ENCODE results near the gene VAMP2. TPM values are rescaled to one million over a fixed set of nuclear protein-coding genes. Genes with fewer than 3 reads are reported as not detected.

VAMP2 gene
- total and polyA plus RNA-seq, 9 of the 15 experiments (the other 6 are each of a cell fraction or from before 2014, with no cell fraction given) = 2.3 to 31.8 (median 6.0) TPM

DNA sequence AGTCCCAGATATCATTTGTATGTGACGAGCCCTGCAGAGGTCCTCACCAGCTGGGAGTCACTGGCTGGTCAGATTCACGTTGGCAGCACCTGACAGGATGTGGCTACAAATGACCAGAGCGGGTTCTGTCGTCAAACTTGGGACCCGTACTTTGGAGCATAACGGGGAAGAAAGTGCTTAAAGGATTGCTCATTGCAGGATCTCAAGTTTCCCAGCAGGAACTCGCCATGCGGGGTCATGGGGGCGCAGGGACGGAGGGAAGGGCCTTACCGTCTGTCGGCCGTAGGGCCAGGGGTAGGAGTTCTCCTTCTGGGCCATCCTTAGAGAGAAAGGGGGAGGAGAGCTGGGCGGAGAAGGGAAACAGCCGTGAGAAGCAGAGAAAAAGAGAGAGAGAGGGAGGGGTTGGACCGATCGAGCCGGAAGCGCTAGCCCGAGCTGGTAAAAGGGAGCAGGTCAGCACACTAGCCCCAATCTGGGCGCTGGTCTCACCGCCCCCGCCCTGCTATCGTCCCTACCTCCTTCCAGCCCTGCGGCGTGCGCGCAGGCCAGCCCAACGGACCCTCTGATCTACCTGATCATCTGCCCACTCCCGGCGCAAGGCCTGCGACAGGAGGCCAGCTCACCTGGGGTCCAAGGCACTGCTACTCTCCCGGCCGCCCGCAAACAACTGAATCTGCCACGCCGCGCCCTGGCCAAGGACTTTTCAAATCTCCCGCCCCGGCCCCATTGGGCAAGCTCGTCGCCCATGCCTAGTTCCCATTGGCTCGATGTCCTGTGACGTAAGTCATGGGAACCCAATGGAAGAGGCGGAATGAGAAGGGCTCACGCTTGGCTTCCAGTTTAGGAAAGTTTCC lies 47.4 kb upstream of the VAMP2 start, which contains the start of gene AURKB (continued):
- TF ChIP-seq, protein P1, sequence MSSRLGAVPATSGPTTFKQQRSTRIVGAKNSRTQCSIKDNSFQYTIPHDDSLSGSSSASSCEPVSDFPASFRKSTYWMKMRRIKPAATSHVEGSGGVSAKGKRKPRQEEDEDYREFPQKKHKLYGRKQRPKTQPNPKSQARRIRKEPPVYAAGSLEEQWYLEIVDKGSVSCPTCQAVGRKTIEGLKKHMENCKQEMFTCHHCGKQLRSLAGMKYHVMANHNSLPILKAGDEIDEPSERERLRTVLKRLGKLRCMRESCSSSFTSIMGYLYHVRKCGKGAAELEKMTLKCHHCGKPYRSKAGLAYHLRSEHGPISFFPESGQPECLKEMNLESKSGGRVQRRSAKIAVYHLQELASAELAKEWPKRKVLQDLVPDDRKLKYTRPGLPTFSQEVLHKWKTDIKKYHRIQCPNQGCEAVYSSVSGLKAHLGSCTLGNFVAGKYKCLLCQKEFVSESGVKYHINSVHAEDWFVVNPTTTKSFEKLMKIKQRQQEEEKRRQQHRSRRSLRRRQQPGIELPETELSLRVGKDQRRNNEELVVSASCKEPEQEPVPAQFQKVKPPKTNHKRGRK (tag; IDR thresholded peaks at IDR 0.05) = no peak
- TF ChIP-seq, protein P2, sequence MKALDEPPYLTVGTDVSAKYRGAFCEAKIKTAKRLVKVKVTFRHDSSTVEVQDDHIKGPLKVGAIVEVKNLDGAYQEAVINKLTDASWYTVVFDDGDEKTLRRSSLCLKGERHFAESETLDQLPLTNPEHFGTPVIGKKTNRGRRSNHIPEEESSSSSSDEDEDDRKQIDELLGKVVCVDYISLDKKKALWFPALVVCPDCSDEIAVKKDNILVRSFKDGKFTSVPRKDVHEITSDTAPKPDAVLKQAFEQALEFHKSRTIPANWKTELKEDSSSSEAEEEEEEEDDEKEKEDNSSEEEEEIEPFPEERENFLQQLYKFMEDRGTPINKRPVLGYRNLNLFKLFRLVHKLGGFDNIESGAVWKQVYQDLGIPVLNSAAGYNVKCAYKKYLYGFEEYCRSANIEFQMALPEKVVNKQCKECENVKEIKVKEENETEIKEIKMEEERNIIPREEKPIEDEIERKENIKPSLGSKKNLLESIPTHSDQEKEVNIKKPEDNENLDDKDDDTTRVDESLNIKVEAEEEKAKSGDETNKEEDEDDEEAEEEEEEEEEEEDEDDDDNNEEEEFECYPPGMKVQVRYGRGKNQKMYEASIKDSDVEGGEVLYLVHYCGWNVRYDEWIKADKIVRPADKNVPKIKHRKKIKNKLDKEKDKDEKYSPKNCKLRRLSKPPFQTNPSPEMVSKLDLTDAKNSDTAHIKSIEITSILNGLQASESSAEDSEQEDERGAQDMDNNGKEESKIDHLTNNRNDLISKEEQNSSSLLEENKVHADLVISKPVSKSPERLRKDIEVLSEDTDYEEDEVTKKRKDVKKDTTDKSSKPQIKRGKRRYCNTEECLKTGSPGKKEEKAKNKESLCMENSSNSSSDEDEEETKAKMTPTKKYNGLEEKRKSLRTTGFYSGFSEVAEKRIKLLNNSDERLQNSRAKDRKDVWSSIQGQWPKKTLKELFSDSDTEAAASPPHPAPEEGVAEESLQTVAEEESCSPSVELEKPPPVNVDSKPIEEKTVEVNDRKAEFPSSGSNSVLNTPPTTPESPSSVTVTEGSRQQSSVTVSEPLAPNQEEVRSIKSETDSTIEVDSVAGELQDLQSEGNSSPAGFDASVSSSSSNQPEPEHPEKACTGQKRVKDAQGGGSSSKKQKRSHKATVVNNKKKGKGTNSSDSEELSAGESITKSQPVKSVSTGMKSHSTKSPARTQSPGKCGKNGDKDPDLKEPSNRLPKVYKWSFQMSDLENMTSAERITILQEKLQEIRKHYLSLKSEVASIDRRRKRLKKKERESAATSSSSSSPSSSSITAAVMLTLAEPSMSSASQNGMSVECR (CRISPR knock-in tag; IDR thresholded peaks at IDR 0.05) = peak; percentile 96
- TF ChIP-seq PTTG1 (tag; IDR thresholded peaks at IDR 0.05; ENCODE audit: low read depth) = no peak
- no peak for TF ChIP-seq MAFK (IDR thresholded peaks at IDR 0.05; ENCODE audit: low read length)
- no peak for TF ChIP-seq ZNF699 (CRISPR knock-in tag; IDR thresholded peaks at IDR 0.05; ENCODE audit: insufficient replicate concordance)
- TF ChIP-seq SREBF1 (IDR thresholded peaks at IDR 0.05; ENCODE audit: borderline replicate concordance, low read depth, low read length) = no peak
- peak; percentile 39 for TF ChIP-seq RBM22 (IDR thresholded peaks at IDR 0.05; ENCODE audit: low read depth, low read length, poor library complexity, severe bottlenecking)
- no peak for TF ChIP-seq POLR3G (IDR thresholded peaks at IDR 0.05; ENCODE audit: extremely low read depth, insufficient read length, insufficient replicate concordance)
- TF ChIP-seq SRF (CRISPR knock-in tag; IDR thresholded peaks at IDR 0.05) = no peak
- TF ChIP-seq, protein P3, sequence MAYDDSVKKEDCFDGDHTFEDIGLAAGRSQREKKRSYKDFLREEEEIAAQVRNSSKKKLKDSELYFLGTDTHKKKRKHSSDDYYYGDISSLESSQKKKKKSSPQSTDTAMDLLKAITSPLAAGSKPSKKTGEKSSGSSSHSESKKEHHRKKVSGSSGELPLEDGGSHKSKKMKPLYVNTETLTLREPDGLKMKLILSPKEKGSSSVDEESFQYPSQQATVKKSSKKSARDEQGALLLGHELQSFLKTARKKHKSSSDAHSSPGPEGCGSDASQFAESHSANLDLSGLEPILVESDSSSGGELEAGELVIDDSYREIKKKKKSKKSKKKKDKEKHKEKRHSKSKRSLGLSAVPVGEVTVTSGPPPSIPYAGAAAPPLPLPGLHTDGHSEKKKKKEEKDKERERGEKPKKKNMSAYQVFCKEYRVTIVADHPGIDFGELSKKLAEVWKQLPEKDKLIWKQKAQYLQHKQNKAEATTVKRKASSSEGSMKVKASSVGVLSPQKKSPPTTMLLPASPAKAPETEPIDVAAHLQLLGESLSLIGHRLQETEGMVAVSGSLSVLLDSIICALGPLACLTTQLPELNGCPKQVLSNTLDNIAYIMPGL (CRISPR knock-in tag; IDR thresholded peaks at IDR 0.05) = no peak; the same call in 1 of the 2 replicates
- no peak for TF ChIP-seq ZNF140 (CRISPR knock-in tag; IDR thresholded peaks at IDR 0.05)
- TF ChIP-seq ZNF3 (CRISPR knock-in tag; IDR thresholded peaks at IDR 0.05) = no peak
- TF ChIP-seq MCM7 (IDR thresholded peaks at IDR 0.05) = no peak
- TF ChIP-seq, protein P4, sequence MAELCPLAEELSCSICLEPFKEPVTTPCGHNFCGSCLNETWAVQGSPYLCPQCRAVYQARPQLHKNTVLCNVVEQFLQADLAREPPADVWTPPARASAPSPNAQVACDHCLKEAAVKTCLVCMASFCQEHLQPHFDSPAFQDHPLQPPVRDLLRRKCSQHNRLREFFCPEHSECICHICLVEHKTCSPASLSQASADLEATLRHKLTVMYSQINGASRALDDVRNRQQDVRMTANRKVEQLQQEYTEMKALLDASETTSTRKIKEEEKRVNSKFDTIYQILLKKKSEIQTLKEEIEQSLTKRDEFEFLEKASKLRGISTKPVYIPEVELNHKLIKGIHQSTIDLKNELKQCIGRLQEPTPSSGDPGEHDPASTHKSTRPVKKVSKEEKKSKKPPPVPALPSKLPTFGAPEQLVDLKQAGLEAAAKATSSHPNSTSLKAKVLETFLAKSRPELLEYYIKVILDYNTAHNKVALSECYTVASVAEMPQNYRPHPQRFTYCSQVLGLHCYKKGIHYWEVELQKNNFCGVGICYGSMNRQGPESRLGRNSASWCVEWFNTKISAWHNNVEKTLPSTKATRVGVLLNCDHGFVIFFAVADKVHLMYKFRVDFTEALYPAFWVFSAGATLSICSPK (IDR thresholded peaks at IDR 0.05; ENCODE audit: borderline replicate concordance) = no peak
- no peak for TF ChIP-seq SREBF2 (CRISPR knock-in tag; IDR thresholded peaks at IDR 0.05)
- TF ChIP-seq MTA3 (IDR thresholded peaks at IDR 0.05; ENCODE audit: borderline replicate concordance) = peak; percentile 51; the same call in 1 of the 2 replicates
